GM18868 (cell line): ENCODE measurements around the gene CTNNA2.
"Not testable (repeated sequence)": the region's sequence is repeated elsewhere in the genome, so short reads cannot be mapped to it uniquely, and the experiment has no call there.

Source experiments
- ATAC-seq: cut with Tn5 transposase; IDR thresholded peaks from one replicate; pipeline ENCODE4 v1.9.1; 2021; ENCODE audit warnings: mild to moderate bottlenecking, moderate library complexity; ENCODE audit not compliant: unreplicated experiment

Gene CTNNA2

DNA sequence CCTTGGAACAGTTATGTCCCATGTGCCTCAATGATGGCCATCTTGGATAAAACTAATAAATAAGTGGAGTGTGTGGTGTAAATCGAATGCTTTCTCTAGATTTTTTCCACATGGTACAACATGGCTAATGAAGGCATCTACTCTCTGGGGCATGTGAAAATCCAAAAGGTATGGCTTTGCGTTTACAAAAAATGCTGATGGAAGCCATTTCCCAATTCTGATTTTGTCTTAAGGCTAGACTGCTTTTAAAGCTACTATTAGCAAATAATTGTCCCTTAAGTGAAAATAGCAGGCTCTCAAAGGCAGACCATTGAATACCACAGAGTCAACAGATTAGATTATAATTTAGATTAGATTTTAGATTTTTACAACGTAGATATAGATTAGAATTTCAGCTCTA lies 608.0 kb downstream of the CTNNA2 start:
- no peak for ATAC-seq

DNA sequence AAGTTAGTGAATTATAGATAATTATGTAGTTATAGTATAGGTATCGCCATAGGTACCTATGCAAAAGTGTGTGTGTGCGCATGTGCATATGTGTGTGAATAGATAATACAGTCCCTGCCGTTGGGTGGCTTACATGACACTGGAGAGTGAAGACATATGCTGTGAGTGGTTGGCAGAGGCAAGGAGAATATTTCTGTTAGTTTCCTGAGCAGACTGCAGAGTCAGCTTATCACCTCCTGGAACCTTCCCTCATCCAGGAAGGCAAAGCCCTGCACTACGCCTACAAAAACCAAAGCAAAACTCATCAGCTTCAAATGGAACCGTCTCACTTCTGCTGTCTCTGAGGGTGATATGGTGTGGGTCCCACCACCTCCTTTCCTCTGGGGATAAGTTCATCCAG lies 609.8 kb downstream of the CTNNA2 start:
- no peak for ATAC-seq

DNA sequence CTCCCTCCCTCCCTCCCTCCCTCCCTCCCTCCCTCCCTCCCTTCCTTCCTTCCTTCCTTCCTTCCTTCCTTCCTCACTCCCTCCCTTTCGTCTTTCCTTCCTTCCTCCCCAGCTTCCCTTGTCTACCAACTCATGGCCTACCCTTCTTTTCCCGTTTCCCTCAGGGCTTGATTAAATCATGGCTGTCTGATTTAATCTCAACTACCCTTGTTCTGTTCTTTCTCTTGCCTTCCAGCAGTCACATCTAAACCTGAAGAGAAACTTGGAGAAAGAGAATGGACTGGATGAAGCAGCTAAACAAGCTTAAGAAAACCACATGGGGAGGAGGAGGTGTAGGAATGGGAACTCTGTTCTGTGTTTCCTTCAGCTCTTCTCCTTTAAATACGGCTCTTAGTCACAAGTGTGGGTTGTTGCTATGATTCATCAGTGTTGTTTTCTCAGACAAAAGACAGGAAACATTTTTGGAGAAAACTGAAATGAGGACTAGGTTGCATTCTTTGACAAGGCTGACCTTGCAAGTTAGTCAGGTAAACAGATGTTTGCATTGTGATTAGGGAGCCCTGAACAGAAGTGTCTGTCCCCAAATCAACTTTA lies 613.8 kb downstream of the CTNNA2 start:
- ATAC-seq, result no peak

DNA sequence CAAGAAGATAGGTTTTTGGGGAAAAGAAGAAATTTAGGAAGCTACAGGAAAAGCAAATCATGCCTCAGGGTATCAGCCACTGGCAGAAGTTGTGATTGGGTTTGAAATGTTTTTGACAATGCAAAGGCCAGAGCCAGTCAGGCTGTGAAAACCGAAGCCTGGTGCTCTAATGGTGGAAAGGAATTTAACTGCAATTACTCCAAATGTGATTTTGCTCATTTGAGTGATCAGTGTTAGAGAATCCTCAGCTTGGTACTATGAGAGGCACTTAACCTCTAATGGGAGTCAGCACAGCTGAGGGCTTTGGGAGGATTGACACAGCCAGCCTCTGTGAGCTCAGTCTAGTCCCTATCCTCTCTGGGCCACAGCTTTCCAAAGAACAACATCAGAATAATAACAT lies 615.2 kb downstream of the CTNNA2 start:
- no peak for ATAC-seq

DNA sequence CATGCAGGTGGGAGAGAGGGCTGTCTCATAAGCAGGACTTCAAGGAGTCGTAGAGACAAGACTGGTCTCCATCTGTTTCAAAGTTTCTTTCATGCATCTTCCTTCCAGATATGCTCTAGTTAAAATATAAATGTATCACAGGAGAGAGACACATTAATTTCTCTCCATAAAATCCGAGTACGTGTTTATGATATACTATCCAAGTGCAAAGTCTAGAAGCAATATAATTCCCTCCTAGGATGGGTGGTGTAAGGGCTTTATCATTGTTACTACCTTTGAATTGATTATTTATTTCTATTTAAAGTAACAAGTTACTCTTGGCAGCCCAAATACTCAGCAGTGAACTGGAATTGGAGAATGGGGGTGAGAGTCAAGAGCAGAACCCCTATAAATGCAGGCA lies 619.4 kb downstream of the CTNNA2 start:
- ATAC-seq, result no peak

DNA sequence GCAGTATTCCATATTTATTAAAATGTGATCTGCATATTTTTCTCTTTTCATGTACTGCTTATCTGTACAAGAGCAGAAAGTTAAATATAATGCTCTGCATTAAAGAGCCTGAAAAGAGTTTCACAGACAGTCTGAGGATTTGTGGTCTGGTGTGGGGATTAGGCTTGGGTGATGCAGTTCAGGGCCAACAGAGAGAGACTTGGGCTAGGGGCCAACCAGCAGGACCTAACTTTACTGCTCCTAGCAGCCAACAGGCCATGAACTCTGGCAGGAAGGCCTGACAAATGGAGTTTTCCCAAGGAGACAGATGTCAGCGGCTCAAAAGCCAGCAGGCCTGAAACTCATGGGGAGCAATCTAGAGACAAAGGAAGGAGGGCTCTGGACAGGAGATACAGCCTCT lies 622.1 kb downstream of the CTNNA2 start:
- no peak for ATAC-seq

DNA sequence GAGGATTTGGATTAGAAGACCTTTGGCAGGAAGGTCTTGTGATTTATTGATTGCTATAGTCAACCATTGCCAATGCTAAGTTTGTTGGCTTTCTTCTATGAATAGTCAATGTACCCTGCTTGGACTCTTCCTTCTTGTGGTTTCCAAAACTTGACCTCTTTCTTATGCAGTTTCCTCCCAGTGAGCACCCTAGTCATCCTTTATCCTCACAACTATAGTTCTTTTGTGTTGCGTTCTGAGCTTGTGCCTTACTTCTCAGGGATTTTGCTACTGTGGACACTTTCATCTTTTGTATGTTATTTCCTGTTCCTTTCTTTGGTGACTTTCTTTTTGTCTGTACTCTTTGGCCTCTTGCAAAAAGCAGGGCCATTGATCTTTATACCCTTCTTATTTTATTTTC lies 623.5 kb downstream of the CTNNA2 start:
- no peak for ATAC-seq

DNA sequence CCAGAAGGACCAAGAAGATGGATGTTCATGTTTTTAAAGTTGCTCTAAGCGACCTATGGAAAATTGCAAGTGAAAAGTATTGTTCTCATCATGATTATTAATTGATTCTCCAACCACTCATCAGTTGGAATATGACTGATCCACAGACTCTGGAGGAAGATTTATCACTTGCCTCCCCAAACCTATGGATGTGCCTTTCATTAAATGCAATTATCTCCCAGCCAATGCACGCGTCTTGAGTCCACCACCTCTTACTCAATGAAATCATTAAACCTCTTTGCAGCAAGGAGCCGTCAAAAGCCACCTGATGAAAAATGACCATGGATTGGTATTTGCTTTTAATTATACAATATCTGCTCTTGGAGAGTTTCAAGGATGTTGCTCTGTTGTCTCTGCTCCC lies 626.1 kb downstream of the CTNNA2 start:
- ATAC-seq, result no peak

DNA sequence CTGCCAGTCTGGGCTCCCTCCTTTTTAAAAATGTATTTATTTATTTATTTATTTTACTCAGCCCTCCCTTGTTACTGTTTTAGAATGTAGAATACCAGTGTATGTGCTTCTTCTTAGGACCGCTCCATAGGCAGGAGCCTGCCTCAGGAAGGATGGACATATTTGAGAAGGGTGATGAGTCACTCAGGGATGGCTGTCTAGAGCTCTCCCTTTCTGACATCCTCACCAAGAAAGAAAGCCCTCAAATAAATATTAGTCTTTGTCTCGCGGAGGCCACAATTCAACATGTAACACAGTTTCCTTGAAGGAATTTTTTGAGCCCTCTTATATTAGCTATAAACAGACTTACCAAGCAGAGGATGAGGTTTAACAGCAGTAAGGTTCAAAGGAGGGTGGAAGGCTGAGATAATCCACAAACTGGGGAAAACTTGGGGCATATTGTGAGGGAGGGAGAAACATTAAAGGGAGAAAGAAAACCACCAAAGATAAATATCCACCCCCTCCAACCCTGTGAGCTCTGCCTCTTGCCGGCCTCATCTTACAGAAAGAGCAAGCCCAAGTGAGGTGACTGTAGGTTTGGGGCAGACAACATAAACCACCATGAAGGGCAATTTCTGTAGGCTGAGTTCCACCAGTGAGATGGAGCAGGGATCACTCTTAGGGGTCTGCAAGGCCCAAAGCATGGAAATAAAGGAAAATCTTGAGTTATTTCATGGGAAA lies 628.3 kb downstream of the CTNNA2 start:
- no peak for ATAC-seq

DNA sequence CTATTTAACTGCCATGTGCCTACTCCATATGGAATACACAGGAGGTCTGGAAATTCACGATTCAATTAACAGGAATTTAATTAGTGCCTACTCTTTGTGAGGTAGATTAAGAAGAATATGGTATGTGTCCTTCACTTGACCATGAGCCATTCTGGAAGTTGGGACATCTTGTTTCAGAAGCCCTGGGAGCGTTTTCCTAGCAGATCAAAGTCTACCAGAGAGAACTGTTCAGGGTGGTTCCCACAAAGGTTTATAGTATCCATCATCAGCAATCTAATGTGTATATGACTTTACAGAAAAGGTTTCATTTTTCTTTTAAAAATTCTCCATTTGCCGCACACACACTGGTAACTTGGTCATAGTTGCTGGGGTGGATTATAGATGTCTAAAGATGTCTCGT lies 632.6 kb downstream of the CTNNA2 start:
- ATAC-seq, result no peak

DNA sequence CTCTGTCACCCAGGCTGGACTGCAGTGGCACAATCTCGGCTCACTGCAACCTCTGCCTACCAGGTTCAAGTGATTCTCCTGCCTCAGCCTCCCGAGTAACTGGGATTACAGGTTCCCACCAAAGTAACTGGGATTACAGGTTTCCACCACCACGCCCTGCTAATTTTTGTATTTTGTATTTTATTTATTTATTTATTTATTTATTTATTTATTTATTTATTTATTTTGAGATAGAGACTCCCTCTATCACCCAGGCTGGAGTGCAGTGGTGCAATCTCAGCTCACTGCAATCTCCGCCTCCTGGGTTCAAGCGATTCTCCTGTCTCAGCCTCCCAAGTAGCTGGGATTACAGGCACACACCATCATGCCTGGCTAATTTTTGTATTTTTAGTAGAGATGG lies 633.9 kb downstream of the CTNNA2 start:
- not testable (repeated sequence) for ATAC-seq

DNA sequence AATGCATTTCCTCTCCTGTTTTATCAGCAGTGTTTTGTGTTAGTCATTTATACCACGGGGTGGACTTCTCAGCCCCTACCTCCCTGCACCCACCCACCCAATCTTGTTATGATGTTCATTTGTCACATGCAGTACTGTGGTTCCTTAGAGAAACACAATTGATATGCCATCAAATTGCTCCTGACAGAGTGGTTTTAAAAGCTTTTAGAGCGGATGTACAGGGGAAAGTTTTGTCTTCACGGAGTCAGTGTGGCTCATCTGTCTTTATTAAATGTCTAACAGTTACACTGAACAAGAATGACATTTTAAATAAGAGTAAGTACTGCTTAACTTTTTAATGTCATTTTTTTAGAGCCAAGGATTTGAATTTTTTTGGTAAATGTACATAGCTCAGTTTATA lies 634.8 kb downstream of the CTNNA2 start:
- no peak for ATAC-seq

DNA sequence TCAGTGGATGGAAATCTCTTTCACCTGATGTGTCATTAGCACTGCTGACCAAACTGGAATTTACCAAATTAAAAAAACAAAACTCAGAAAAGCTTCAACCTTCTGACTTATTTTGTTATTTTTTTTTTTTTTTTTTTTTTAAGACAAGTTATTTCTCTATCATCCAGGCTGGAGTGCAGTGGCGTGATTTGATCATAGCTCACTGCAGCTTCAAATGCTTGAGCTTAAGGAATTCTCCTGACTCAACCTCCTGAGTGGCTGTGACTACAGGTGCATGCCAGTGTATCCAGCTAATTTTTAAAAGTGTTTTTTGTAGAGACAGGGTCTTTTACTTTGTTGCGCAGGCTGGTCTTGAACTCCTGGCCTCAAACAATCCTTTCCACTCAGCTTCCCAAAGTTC lies 636.1 kb downstream of the CTNNA2 start:
- no peak for ATAC-seq

DNA sequence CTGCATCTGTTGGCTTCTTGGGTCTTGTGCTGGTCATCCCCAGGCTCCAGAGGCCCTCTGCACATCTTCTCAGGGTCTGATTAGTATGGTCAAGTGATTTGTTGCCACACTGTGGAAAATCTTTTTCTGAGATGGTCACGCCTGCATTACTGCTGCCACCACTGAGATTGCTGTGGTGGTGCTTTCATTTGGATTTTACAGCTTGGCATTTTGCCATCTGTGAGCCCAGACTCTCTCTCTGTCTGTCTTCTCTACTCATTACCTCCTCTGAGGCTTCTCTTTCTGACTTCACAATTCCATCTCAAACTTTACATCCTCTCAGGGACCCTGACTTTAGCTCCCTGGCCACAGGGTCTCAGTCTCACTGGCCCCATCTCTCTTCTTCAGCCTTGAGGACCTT lies 637.1 kb downstream of the CTNNA2 start:
- no peak for ATAC-seq

DNA sequence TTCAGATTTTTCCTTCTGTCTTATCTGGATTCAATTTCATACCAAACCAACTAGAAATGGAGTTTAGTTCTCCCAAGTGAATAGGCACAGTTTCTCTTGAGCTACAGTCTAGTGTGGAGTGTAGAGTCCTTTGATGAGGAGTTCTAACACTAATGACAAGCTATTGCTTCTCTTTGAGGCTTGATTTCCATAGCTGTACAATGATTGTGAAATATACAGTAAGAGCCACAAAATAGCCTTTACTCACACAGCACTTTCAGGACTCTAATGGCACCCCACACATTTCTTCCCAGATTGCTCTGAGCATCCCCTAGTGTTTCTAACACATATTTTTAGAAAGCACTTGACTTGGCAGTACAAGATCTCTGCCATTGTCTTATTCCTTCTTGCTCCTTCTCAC lies 638.4 kb downstream of the CTNNA2 start:
- ATAC-seq, result no peak

DNA sequence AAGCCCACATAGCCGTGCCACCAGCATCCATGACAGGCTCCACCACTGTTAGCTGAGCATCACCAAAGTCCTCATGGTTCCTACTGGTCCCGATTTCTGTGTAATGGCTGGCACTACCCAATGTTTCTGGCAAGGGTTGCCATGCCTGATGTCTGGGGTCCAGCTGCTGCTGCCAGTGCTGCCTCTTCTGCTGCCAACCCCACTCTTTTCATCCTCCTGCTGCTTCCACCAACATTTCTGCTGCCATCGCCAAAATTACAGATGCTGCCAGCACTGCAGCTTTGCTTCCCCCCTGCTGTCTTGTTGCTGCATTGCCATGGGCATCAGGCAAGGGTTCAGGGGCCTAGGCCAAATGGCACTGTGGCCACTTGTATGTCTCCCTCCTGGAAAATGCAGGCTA lies 638.8 kb downstream of the CTNNA2 start:
- no peak for ATAC-seq

DNA sequence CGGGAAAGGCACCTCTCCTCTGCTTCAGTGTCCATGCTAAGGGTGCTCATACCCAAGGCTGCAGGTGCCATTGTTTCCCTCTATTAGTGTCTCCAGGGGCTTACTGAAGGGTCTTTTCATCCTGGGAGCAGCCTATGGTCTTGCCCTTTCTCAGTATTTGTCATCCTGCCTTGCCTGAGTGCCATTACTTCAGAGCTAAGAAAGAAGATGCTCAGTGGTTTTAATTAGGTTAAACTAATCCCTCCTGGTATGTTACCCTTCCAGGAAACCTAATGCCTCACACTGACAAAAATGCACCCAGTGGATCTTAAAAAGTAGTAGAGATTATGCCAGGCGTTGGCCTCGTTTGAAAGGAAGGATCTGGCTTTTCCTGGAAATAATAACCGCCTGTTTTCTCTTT lies 640.3 kb downstream of the CTNNA2 start:
- no peak for ATAC-seq

DNA sequence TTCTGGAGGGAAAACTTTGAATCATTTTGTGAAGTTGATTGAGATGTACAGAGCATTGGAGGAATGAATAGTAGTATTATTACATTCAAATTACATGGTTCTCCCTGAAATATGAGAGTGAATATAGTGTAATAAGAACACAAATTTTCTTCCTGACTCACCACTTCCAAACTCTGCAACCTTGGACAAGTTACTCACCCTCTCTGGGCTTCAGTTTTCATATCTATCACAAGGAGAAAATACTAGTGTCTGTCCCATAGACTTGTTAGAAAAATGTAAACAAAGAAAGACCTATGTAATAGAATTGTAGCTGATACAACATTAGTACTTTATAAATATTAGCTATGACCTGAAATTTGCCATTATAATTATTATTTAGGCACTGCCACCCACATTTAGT lies 640.9 kb downstream of the CTNNA2 start:
- no peak for ATAC-seq

DNA sequence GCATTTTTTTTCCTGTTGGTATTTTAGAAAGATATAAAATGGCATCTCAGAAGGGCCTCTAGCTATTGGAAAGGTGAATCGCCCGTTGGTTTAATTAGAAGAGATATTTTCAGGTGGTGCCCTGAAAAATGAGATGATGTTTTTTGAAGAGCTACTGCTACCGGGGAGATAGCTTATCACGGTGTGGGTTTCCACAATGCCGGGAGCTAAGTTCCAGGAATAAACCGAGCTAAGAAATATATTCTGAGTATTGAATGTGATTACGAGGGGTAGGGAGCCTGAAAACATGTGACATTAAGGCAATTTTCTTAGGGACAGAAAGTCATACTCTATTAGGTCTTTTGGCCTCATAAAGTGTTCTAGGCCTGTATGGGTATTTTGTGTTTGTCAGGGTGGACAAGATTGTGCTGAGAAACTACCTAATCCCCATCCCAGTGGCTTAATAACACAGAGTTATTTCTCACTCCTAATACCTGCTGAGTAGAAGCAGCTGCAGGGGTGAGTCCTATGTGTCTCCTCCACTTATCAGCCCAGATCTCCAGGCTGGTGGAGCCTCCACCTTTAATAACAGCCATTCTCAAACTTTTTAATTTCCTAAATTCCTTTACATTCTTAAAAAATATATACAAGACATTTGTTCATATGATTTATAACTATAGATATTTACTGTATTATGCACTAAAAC lies 641.5 kb downstream of the CTNNA2 start:
- ATAC-seq, result no peak

DNA sequence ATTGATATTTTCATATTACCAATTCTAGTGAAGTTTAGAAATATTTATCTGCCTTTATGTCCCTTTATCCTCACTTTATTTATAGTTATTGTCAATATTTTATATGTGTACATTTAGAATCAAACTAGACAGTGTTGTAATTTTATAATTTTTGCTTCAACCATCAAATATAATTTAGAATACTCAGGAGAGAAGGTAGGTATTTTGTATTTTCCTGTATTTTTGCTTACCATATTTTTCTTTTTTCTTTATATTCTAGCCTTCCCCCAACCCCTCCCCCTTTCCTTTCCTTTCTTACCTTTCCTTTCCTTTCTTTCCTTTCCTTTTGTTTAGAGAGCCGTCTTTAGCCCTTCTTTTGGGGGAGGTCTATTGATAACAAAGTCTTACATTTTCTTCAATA lies 651.5 kb downstream of the CTNNA2 start:
- no peak for ATAC-seq

DNA sequence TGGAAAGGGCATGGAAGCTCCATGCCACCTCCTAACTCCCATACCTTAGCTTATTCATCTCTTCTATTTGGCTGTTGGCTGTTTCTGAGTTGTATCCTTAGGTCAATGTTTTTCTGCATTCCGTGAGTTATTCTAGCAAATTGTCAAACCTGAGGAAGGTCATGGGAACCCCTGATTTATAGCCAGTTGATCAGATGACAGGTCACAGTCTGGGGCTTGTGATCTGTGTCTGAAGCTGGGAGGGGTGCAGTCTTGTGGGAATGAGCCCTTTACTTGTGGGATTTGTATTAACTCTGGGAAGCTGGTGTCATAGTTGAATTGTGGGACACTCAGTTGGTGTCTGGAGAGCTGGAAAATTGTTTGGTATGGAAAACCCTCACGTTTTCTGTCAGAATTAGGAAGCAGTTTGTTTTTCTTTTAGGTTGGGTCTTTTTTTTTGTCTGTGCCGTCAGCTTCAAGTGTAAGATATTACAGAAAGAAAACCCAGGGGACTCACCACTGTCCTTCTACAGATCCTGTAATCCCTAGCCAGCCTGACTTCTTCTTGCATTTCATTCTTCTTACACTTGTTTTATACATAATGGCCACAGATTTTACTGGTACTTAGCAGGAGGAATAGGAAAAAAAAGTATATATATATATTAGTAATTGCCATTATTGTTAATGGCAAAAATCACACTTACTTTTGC lies 653.8 kb downstream of the CTNNA2 start:
- no peak for ATAC-seq

DNA sequence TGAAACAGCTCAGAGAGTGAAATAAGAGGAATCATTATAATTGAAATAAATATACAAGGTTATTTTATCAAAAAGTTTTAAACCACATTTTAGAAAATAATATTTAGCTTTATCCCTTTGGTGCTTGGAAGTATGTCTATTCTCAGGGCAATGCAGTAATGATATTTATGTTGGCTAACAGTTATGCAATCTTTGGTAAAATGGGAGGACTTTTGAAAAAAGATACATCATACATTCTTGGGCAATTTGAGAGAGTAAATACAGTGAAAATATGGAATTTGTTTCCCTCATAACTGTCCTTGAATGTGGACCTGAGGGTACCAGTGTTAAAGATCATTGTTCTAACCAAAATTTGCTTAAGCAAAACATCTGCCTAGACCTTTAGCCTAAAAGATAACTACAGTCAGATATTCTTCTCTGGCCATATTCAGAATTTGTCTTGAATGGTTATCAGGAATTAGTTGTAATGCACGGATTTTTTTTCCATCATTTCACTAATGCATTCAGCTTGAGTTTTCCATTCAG lies 654.5 kb downstream of the CTNNA2 start:
- no peak for ATAC-seq
